CD14-positive monocyte (primary cell): ENCODE results near the gene EME2. TPM values are rescaled to one million over a fixed set of nuclear protein-coding genes. Genes with fewer than 3 reads are reported as not detected.

Experiments
- DNase-seq, 3 donors: peaks; one replicate each; pipeline ENCODE4 v3.0.0-alpha.2; 2011 to 2022
- H2AFZ ChIP-seq: 2 replicates; pipeline ENCODE4 v1.6.0; 2012; ENCODE audit warnings: mild to moderate bottlenecking, low read depth, low read length, inconsistent platforms; ENCODE audit not compliant: insufficient read depth, poor library complexity, severe bottlenecking
- H3K27ac ChIP-seq, 2 donors: 1 replicate in 1 of 2; 2 replicates in 1 of 2; pipeline ENCODE4 v1.5.1; 2012 to 2013; ENCODE audit warnings: low read length in 2 of 2, control low read depth in 1 of 2, inconsistent platforms in 1 of 2, low read depth in 1 of 2, mild to moderate bottlenecking in 1 of 2
- H3K27me3 ChIP-seq, 2 donors: one replicate each; pipeline versions ENCODE4 v1.6.0 to v1.6.1; 2011 to 2013; ENCODE audit warnings: low read length in 2 of 2; ENCODE audit not compliant: control insufficient read depth in 2 of 2, insufficient read depth in 2 of 2
- H3K36me3 ChIP-seq, 2 donors: replicated peaks in 1 of 2; 1 replicate in 1 of 2; 2 replicates in 1 of 2; pipeline versions ENCODE4 v1.5.1 to v1.6.1; 2012 to 2013; ENCODE audit warnings: low read length in 2 of 2, control low read depth in 1 of 2, inconsistent platforms in 1 of 2, mild to moderate bottlenecking in 1 of 2; ENCODE audit not compliant: insufficient read depth in 2 of 2, control insufficient read depth in 1 of 2
- H3K4me1 ChIP-seq, 2 donors: 1 replicate in 1 of 2; 2 replicates in 1 of 2; pipeline versions ENCODE4 v1.5.1 to v1.6.1; 2012 to 2013; ENCODE audit warnings: low read length in 2 of 2, control low read depth in 1 of 2, inconsistent platforms in 1 of 2, mild to moderate bottlenecking in 1 of 2, moderate library complexity in 1 of 2; ENCODE audit not compliant: insufficient read depth in 2 of 2, control insufficient read depth in 1 of 2
- H3K4me2 ChIP-seq: replicated peaks from 2 replicates; pipeline ENCODE3; 2012; ENCODE audit warnings: low read length, moderate library complexity, mild to moderate bottlenecking; ENCODE audit not compliant: poor library complexity, severe bottlenecking; ENCODE audit errors: extremely low read depth
- H3K4me3 ChIP-seq, 3 experiments: fragments of 200-600 bp in 1 of 3; sonication (generic) in 1 of 3; replicated peaks in 1 of 3; 1 replicate in 2 of 3; 2 replicates in 1 of 3; pipeline ENCODE4 v1.5.1; 2011 to 2013; ENCODE audit warnings: low read length in 3 of 3, mild to moderate bottlenecking in 3 of 3, control low read depth in 2 of 3, low read depth in 2 of 3, inconsistent platforms in 1 of 3, moderate library complexity in 1 of 3
- H3K79me2 ChIP-seq: 2 replicates; pipeline ENCODE4 v1.6.0; 2012; ENCODE audit warnings: mild to moderate bottlenecking, control low read depth, inconsistent platforms, low read length, moderate library complexity; ENCODE audit not compliant: insufficient read depth
- H3K9ac ChIP-seq: 2 replicates; pipeline ENCODE4 v1.6.0; 2017; ENCODE audit warnings: low read length, mild to moderate bottlenecking; ENCODE audit not compliant: insufficient read depth, poor library complexity, severe bottlenecking
- H3K9me3 ChIP-seq, 2 donors: replicated peaks in 1 of 2; 1 replicate in 1 of 2; 2 replicates in 1 of 2; pipeline versions ENCODE4 v1.5.1 to v1.6.1; 2012 to 2013; ENCODE audit warnings: low read length in 2 of 2, control low read depth in 1 of 2; ENCODE audit not compliant: control insufficient read depth in 1 of 2, insufficient read depth in 1 of 2
- H4K20me1 ChIP-seq: 2 replicates; pipeline ENCODE4 v1.6.0; 2012; ENCODE audit warnings: mild to moderate bottlenecking, low read length, control low read depth, moderate library complexity; ENCODE audit not compliant: insufficient read depth
- H3K27ac Mint-ChIP-seq, 7 donors: one replicate each; pipeline ENCODE4 v1.8.0; 2020; ENCODE audit warnings: mild to moderate bottlenecking in 7 of 7, mixed read lengths in 7 of 7, moderate library complexity in 6 of 7, inconsistent platforms in 2 of 7
- H3K27me3 Mint-ChIP-seq, 3 donors: one replicate each; pipeline ENCODE4 v1.8.0; 2021 to 2022; ENCODE audit warnings: low read depth in 3 of 3, mild to moderate bottlenecking in 3 of 3, mixed read lengths in 3 of 3, moderate library complexity in 3 of 3, inconsistent platforms in 1 of 3
- H3K36me3 Mint-ChIP-seq, 2 donors: one replicate each; pipeline ENCODE4 v1.8.0; 2020; ENCODE audit warnings: mixed read lengths in 2 of 2, inconsistent platforms in 1 of 2, mild to moderate bottlenecking in 1 of 2
- H3K4me1 Mint-ChIP-seq: one replicate; pipeline ENCODE4 v1.8.0; 2020; ENCODE audit warnings: mild to moderate bottlenecking, mixed read lengths
- H3K4me3 Mint-ChIP-seq, 2 donors: one replicate each; pipeline ENCODE4 v1.8.0; 2020; ENCODE audit warnings: mild to moderate bottlenecking in 2 of 2, mixed read lengths in 2 of 2, moderate library complexity in 1 of 2
- H3K9me3 Mint-ChIP-seq, 7 donors: one replicate each; pipeline ENCODE4 v1.8.0; 2020 to 2022; ENCODE audit warnings: mixed read lengths in 7 of 7, mild to moderate bottlenecking in 6 of 7, moderate library complexity in 6 of 7, inconsistent platforms in 2 of 7
- CTCF ChIP-seq: fragments of 200-600 bp; IDR thresholded peaks from one replicate; pipeline ENCODE4 v1.8.0; 2022; ENCODE audit warnings: antibody characterized with exemption, mild to moderate bottlenecking
- WGBS: methylation state at CpG from one replicate; pipeline ENCODE4 v1.1.5; 2013; ENCODE audit warnings: missing lambda C conversion rate; ENCODE audit not compliant: insufficient coverage; 5-methylcytosine and 5-hydroxymethylcytosine counted together
- intact Hi-C, 2 donors: fragments of 100-400 bp; cut with micrococcal nuclease; formaldehyde crosslinking; loops; one replicate each; pipeline versions ENCODE4 v1.15.0 to v1.15.1; 2023
- polyA plus RNA-seq, 3 donors: library from polyadenylated mRNA; depleted of rRNA in 1 of 3; unstranded in 2 of 3; stranded (reverse) in 1 of 3; fragments of 300-500 nt in 2 of 3; fragments of >200 nt in 1 of 3; fragmentation: Illumina TruSeq in 2 of 3; gene quantifications; 1 replicate in 2 of 3; 2 replicates in 1 of 3; pipeline ENCODE4 v1.2.3, GENCODE V29; 2012 to 2021

Gene EME2
- polyA plus RNA-seq, 3 donors: 0.26 to 36.6 (median 0.48) TPM

GRCh38 chr16:1800701-1801100 is 28.1 kb downstream of the EME2 start:
- Histone ChIP-seq H3K27ac (no peak overlapping the region), H3K4me2 (no peak overlapping the region), H3K9me3 (peaks cover 5 to 28% of the 10 kb centered on the region in 2 donors), H3K4me3 (no peak overlapping the region), H3K9ac (no peak overlapping the region), H4K20me1 (no peaks in the 10 kb centered on the region), H3K27me3 (no peaks in the 10 kb centered on the region), H3K79me2 (no peaks in the 10 kb centered on the region), H3K36me3 (no peaks in the 10 kb centered on the region), H2AFZ (no peak overlapping the region), H3K4me1 (no peaks in the 10 kb centered on the region)
- Mint-ChIP-seq H3K36me3 (peaks cover 0 to 3% of the 10 kb centered on the region in 2 donors), H3K27me3 (peaks cover 0 to 4% (median 0%) of the 10 kb centered on the region in 3 donors), H3K9me3 (peaks cover 9 to 35% (median 28%) of the 10 kb centered on the region in 7 donors), H3K4me3 (no peak overlapping the region), H3K4me1 (no peaks in the 10 kb centered on the region), H3K27ac (no peak overlapping the region)
- DNase-seq: no peak
- intact Hi-C loops: no loop called here
- WGBS: 97% methylated on average over 6 of the region's 10 CpGs
- TF ChIP-seq CTCF: no peak

GRCh38 chr16:1807626-1808025 is 35.0 kb downstream of the EME2 start:
- H4K20me1 ChIP-seq: peaks cover under 1% of the 10 kb centered on the region
- TF ChIP-seq CTCF: no peak
- H3K79me2 ChIP-seq: no peaks in the 10 kb centered on the region
- H3K4me2 ChIP-seq: no peak overlapping the region
- H3K36me3 Mint-ChIP-seq: peaks cover 32 to 60% of the 10 kb centered on the region in 2 donors
- H3K9me3 Mint-ChIP-seq: peaks cover 0 to 2% (median 0%) of the 10 kb centered on the region in 7 donors
- no peak overlapping the region for H3K9ac ChIP-seq
- no peaks in the 10 kb centered on the region for H3K4me1 ChIP-seq
- H3K27ac Mint-ChIP-seq: no peak overlapping the region
- H3K27me3 Mint-ChIP-seq: no peaks in the 10 kb centered on the region
- no peak overlapping the region for H3K4me3 ChIP-seq
- H3K27me3 ChIP-seq: no peaks in the 10 kb centered on the region
- H3K27ac ChIP-seq: no peak overlapping the region
- intact Hi-C loops: no loop called here
- H3K4me1 Mint-ChIP-seq: no peaks in the 10 kb centered on the region
- no peak overlapping the region for H2AFZ ChIP-seq
- no peaks in the 10 kb centered on the region for H3K9me3 ChIP-seq
- WGBS: 100% methylated on average over 5 of the region's 10 CpGs
- H3K36me3 ChIP-seq: peaks cover 31 to 38% of the 10 kb centered on the region in 2 donors
- no peak for DNase-seq
- H3K4me3 Mint-ChIP-seq: no peak overlapping the region
